K562 (cell line): ENCODE data around the gene SLC12A9. TPM values are rescaled to one million over a fixed set of nuclear protein-coding genes. Genes with fewer than 3 reads are reported as not detected.

Experiments
- CBX3 ChIP-seq, 2 experiments: IDR thresholded peaks; 1 replicate in 1 of 2; 2 replicates in 1 of 2; pipeline ENCODE4 v1.6.1; 2012; ENCODE audit warnings: inconsistent platforms in 2 of 2, low read length in 2 of 2, borderline replicate concordance in 1 of 2, control low read depth in 1 of 2
- CC2D1A ChIP-seq: fragments of 450-650 bp; IDR thresholded peaks from 2 replicates; pipeline ENCODE4 v1.6.1; 2017; ENCODE audit warnings: mild to moderate bottlenecking
- CHCHD3 ChIP-seq: fragments of 250-450 bp; sonication (Bioruptor Pico); IDR thresholded peaks from 2 replicates; pipeline ENCODE4 v2.1.2; 2022; ENCODE audit warnings: mild to moderate bottlenecking
- CTBP1 ChIP-seq: fragments of 450-650 bp; IDR thresholded peaks from 2 replicates; pipeline ENCODE4 v1.6.1; 2016; ENCODE audit warnings: borderline replicate concordance
- DIDO1 ChIP-seq: fragments of 450-650 bp; IDR thresholded peaks from 2 replicates; pipeline ENCODE4 v1.6.1; 2016; ENCODE audit warnings: low read depth, missing biosample characterization, missing genetic modification characterization
- EGR1 ChIP-seq: fragments of 450-650 bp; conservative IDR thresholded peaks from 2 replicates; pipeline ENCODE4 v1.6.1; 2017; ENCODE audit warnings: mild to moderate bottlenecking
- HEY1 ChIP-seq: fragments of 250-450 bp; sonication (Bioruptor Pico); IDR thresholded peaks from 2 replicates; pipeline ENCODE4 v1.5.0; 2020; ENCODE audit warnings: mild to moderate bottlenecking, moderate library complexity, borderline replicate concordance
- JUND ChIP-seq, 2 experiments: IDR thresholded peaks; 2 replicates in 1 of 2; 3 replicates in 1 of 2; pipeline ENCODE4 v1.6.1; 2011; ENCODE audit warnings: borderline replicate concordance in 2 of 2, low read depth in 2 of 2, low read length in 2 of 2, improper control_type of control experiment in 1 of 2, missing biosample characterization in 1 of 2, missing genetic modification characterization in 1 of 2, missing genetic modification reagents in 1 of 2
- MAFK ChIP-seq: IDR thresholded peaks from 2 replicates; pipeline ENCODE4 v1.6.1; 2011; ENCODE audit warnings: low read length, improper control_type of control experiment
- NFE2 ChIP-seq: IDR thresholded peaks from 2 replicates; pipeline ENCODE4 v1.6.1; 2014; ENCODE audit warnings: antibody characterized with exemption, low read depth
- RAD51 ChIP-seq: fragments of 450-650 bp; IDR thresholded peaks from 2 replicates; pipeline ENCODE4 v1.7.1; 2016; ENCODE audit warnings: low read depth, mild to moderate bottlenecking, borderline replicate concordance
- RBFOX2 ChIP-seq: fragments of 200-400 bp; formaldehyde crosslinking; IDR thresholded peaks from 2 replicates; pipeline ENCODE4 v1.6.1; 2017; ENCODE audit warnings: low read depth, mild to moderate bottlenecking, low read length, moderate library complexity
- RFX5 ChIP-seq: IDR thresholded peaks from 2 replicates; pipeline ENCODE4 v1.6.1; 2011; ENCODE audit warnings: low read depth, mild to moderate bottlenecking, improper control_type of control experiment, low read length
- ZNF407 ChIP-seq: fragments of 450-650 bp; IDR thresholded peaks from 2 replicates; pipeline ENCODE4 v1.6.1; 2016; ENCODE audit warnings: low read depth
- polyA plus RNA-seq, 8 experiments: library from polyadenylated mRNA; depleted of rRNA in 4 of 8; stranded (reverse) in 5 of 8; unstranded in 3 of 8; fragments of >200 nt; fragmentation: Nextera tagmentation in 2 of 8; fragmentation: Illumina TruSeq in 1 of 8; extraction: Ambion mirVana in 2 of 8; extraction: Trizol in 1 of 8; gene quantifications; 2 replicates each; pipeline versions ENCODE4 v1.2.1 to v1.2.3, GENCODE V29; 2011 to 2014; ENCODE audit warnings: inconsistent platforms in 1 of 8, missing spikeins in 1 of 8
- total RNA-seq, 7 experiments: library from RNA; depleted of rRNA in 6 of 7; stranded (reverse); fragments of >200 nt in 6 of 7; fragmentation: Illumina TruSeq in 2 of 7; extraction: Trizol in 2 of 7; gene quantifications; 2 replicates each; pipeline versions ENCODE4 v1.2.1 to v1.2.3, GENCODE V29; 2011 to 2021; ENCODE audit warnings: low replicate concordance in 1 of 7
- TF ChIP-seq, protein P1 (sequence below): sonication (generic); formaldehyde crosslinking; IDR thresholded peaks from 2 replicates; pipeline ENCODE4 v1.9.0; 2022; ENCODE audit warnings: mild to moderate bottlenecking, missing genetic modification reagents

Gene SLC12A9
- total and polyA plus RNA-seq, 9 of the 15 experiments (the other 6 are each of a cell fraction or from before 2014, with no cell fraction given) = 0.06 to 20.2 (median 10.7) TPM

GRCh38 chr7:100867040-100867775 lies 14.7 kb downstream of the SLC12A9 start, which contains the start of gene TRIP6 (continued):
- TF ChIP-seq NFE2 = peak; percentile 73
- peak; percentile 65; the same call in 1 of the 2 replicates for TF ChIP-seq CHCHD3 (CRISPR knock-in tag)
- peak; percentile 56 for TF ChIP-seq MAFK
- no peak for TF ChIP-seq HEY1 (CRISPR knock-in tag)
- peak; percentile 100 for TF ChIP-seq JUND (IDR thresholded peaks at IDR 0.05; ENCODE audit: borderline replicate concordance, low read depth, low read length)
- peak; percentile 99 for TF ChIP-seq JUND (tag; IDR thresholded peaks at IDR 0.05; ENCODE audit: borderline replicate concordance, low read depth, low read length)
- TF ChIP-seq RAD51 = peak; percentile 98
- peak; percentile 57 for TF ChIP-seq RFX5
- TF ChIP-seq CTBP1 = peak; percentile 71; the same call in 1 of the 2 replicates
- TF ChIP-seq ZNF407 = no peak
- 0 out of 2 replicates have a peak, but pooled peaks have one; percentile 42 for TF ChIP-seq DIDO1 (tag)
- peak; percentile 83 for TF ChIP-seq EGR1
- peak; percentile 84 for TF ChIP-seq RBFOX2
- TF ChIP-seq, protein P1, sequence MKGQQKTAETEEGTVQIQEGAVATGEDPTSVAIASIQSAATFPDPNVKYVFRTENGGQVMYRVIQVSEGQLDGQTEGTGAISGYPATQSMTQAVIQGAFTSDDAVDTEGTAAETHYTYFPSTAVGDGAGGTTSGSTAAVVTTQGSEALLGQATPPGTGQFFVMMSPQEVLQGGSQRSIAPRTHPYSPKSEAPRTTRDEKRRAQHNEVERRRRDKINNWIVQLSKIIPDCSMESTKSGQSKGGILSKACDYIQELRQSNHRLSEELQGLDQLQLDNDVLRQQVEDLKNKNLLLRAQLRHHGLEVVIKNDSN (CRISPR knock-in tag) = peak; percentile 97
- TF ChIP-seq CBX3 (IDR thresholded peaks at IDR 0.05; ENCODE audit: borderline replicate concordance in 1 of 2, low read length in 2 of 2) = 0 out of 3 replicates have a peak, but pooled peaks of 1 of the 2 experiments have one; percentile 59
- TF ChIP-seq CC2D1A = peak; percentile 39; the same call in 1 of the 2 replicates
